ENCODE data around the gene ADAT1.

Gene ADAT1

GRCh38 chr16:75584108-75584507 lies 39.0 kb downstream of the ADAT1 start:
- in situ Hi-C loops (cut with HindIII; ENCODE audit: low pct_unique_long_range_greater_than_20kb, low sequenced_read_pairs) = no loop called here
- no peak for TF ChIP-seq JUND (IDR thresholded peaks at IDR 0.05; ENCODE audit: low read depth)

GRCh38 chr16:75579281-75579834 lies 43.7 kb downstream of the ADAT1 start:
- in situ Hi-C loops (cut with HindIII; ENCODE audit: low pct_unique_long_range_greater_than_20kb, low sequenced_read_pairs) = no loop called here
- no peak for TF ChIP-seq JUND (IDR thresholded peaks at IDR 0.05; ENCODE audit: low read depth)
- DNase-seq (ENCODE audit: low read depth in 1 of 2, low spot score in 1 of 2) = no peak

More at GRCh38 chr16:75584108-75584507, 39.0 kb downstream of the ADAT1 start:
- DNase-seq (ENCODE audit: low read depth in 1 of 2, low spot score in 1 of 2) = no peak

- DNase-seq (ENCODE audit: low read depth in 1 of 2, low spot score in 1 of 2) = no peak
- in situ Hi-C loops (cut with HindIII; ENCODE audit: low pct_unique_long_range_greater_than_20kb, low sequenced_read_pairs) = no loop called here
- TF ChIP-seq JUND (IDR thresholded peaks at IDR 0.05; ENCODE audit: low read depth) = no peak
Measured at GRCh38 chr16:75578725-75579124, 44.4 kb downstream of the ADAT1 start.

GRCh38 chr16:75578212-75578611 lies 44.9 kb downstream of the ADAT1 start:
- in situ Hi-C loops (cut with HindIII; ENCODE audit: low pct_unique_long_range_greater_than_20kb, low sequenced_read_pairs) = no loop called here
- TF ChIP-seq JUND (IDR thresholded peaks at IDR 0.05; ENCODE audit: low read depth) = no peak
- no peak for DNase-seq (ENCODE audit: low read depth in 1 of 2, low spot score in 1 of 2)

GRCh38 chr16:75576384-75576811 lies 46.7 kb downstream of the ADAT1 start:
- no peak for DNase-seq (ENCODE audit: low read depth in 1 of 2, low spot score in 1 of 2)
- TF ChIP-seq JUND (IDR thresholded peaks at IDR 0.05; ENCODE audit: low read depth) = no peak
- in situ Hi-C loops (cut with HindIII; ENCODE audit: low pct_unique_long_range_greater_than_20kb, low sequenced_read_pairs) = no loop called here

GRCh38 chr16:75575958-75576357 lies 47.1 kb downstream of the ADAT1 start:
- no peak for TF ChIP-seq JUND (IDR thresholded peaks at IDR 0.05; ENCODE audit: low read depth)
- in situ Hi-C loops (cut with HindIII; ENCODE audit: low pct_unique_long_range_greater_than_20kb, low sequenced_read_pairs) = no loop called here
- no peak for DNase-seq (ENCODE audit: low read depth in 1 of 2, low spot score in 1 of 2)

GRCh38 chr16:75573955-75574354 lies 49.1 kb downstream of the ADAT1 start:
- no peak for DNase-seq (ENCODE audit: low read depth in 1 of 2, low spot score in 1 of 2)
- in situ Hi-C loops (cut with HindIII; ENCODE audit: low pct_unique_long_range_greater_than_20kb, low sequenced_read_pairs) = no loop called here
- no peak for TF ChIP-seq JUND (IDR thresholded peaks at IDR 0.05; ENCODE audit: low read depth)

- no peak for TF ChIP-seq JUND (IDR thresholded peaks at IDR 0.05; ENCODE audit: low read depth)
- DNase-seq (ENCODE audit: low read depth in 1 of 2, low spot score in 1 of 2) = no peak
- in situ Hi-C loops (cut with HindIII; ENCODE audit: low pct_unique_long_range_greater_than_20kb, low sequenced_read_pairs) = no loop called here
Measured at GRCh38 chr16:75572864-75573542, 50.1 kb downstream of the ADAT1 start.

- no peak for DNase-seq (ENCODE audit: low read depth in 1 of 2, low spot score in 1 of 2)
- TF ChIP-seq JUND (IDR thresholded peaks at IDR 0.05; ENCODE audit: low read depth) = no peak
- in situ Hi-C loops (cut with HindIII; ENCODE audit: low pct_unique_long_range_greater_than_20kb, low sequenced_read_pairs) = no loop called here
Measured at GRCh38 chr16:75570396-75571065, 52.5 kb downstream of the ADAT1 start.

- DNase-seq (ENCODE audit: low read depth in 1 of 2, low spot score in 1 of 2) = no peak
- in situ Hi-C loops (cut with HindIII; ENCODE audit: low pct_unique_long_range_greater_than_20kb, low sequenced_read_pairs) = no loop called here
- no peak for TF ChIP-seq JUND (IDR thresholded peaks at IDR 0.05; ENCODE audit: low read depth)
Measured at GRCh38 chr16:75567911-75568310, 55.2 kb downstream of the ADAT1 start.

- in situ Hi-C loops (cut with HindIII; ENCODE audit: low pct_unique_long_range_greater_than_20kb, low sequenced_read_pairs) = no loop called here
- TF ChIP-seq JUND (IDR thresholded peaks at IDR 0.05; ENCODE audit: low read depth) = no peak
Measured at GRCh38 chr16:75566758-75567255, 56.3 kb downstream of the ADAT1 start.

GRCh38 chr16:75566040-75566757 lies 56.9 kb downstream of the ADAT1 start, which contains the start of gene GABARAPL2:
TSS of gene GABARAPL2 (plus strand) at chr16:75566379. CDS start at chr16:75566487, 108 bp downstream.
- DNase-seq (ENCODE audit: low read depth in 1 of 2, low spot score in 1 of 2) = peak; percentile 40 to 74
- in situ Hi-C loops (cut with HindIII; ENCODE audit: low pct_unique_long_range_greater_than_20kb, low sequenced_read_pairs) = no loop called here
- no peak for TF ChIP-seq JUND (IDR thresholded peaks at IDR 0.05; ENCODE audit: low read depth)

More at GRCh38 chr16:75566758-75567255, 56.3 kb downstream of the ADAT1 start:
- peak in 1 of 2 experiments; percentile 43 for DNase-seq (ENCODE audit: low read depth in 1 of 2, low spot score in 1 of 2)
